ENCODE data around the gene ZNF76.
A peak's percentile ranks its signal among the peaks of the same experiment; 100 is the strongest.

Gene ZNF76

GRCh38 chr6:35238843-35239289, 20.7 kb upstream of the ZNF76 start:
- TF ChIP-seq CTCF (conservative IDR thresholded peaks at IDR 0.05), result no peak
- no peak overlapping the region for H3K27ac ChIP-seq

- H3K27ac ChIP-seq, result no peak overlapping the region
- TF ChIP-seq CTCF (conservative IDR thresholded peaks at IDR 0.05), result no peak
These were observed 20.0 kb upstream of the ZNF76 start for GRCh38 chr6:35239581-35239980.

GRCh38 chr6:35240838-35241801, 18.4 kb upstream of the ZNF76 start:
- H3K27ac ChIP-seq, result peak overlapping the region; percentile 40
- peak; percentile 96 for TF ChIP-seq CTCF (conservative IDR thresholded peaks at IDR 0.05)

GRCh38 chr6:35242486-35242885, 17.0 kb upstream of the ZNF76 start:
- H3K27ac ChIP-seq, result no peak overlapping the region
- no peak for TF ChIP-seq CTCF (conservative IDR thresholded peaks at IDR 0.05)

GRCh38 chr6:35242906-35243305, 16.6 kb upstream of the ZNF76 start:
- no peak for TF ChIP-seq CTCF (conservative IDR thresholded peaks at IDR 0.05)
- no peak overlapping the region for H3K27ac ChIP-seq

GRCh38 chr6:35243386-35243958, 16.1 kb upstream of the ZNF76 start:
- no peak overlapping the region for H3K27ac ChIP-seq
- no peak for TF ChIP-seq CTCF (conservative IDR thresholded peaks at IDR 0.05)

- TF ChIP-seq CTCF (conservative IDR thresholded peaks at IDR 0.05), result no peak
- H3K27ac ChIP-seq, result no peak overlapping the region
These were observed 15.0 kb upstream of the ZNF76 start for GRCh38 chr6:35244551-35244950.
